MM.1S (cell line): ENCODE data around the gene OR2G3.

ENCODE experiments used
- DNase-seq: peaks from one replicate; pipeline ENCODE4 v3.0.0-alpha.2; 2015
- H2AFZ ChIP-seq: fragments of 300-600 bp; sonication (generic); 2 replicates; pipeline ENCODE4 v1.6.0; 2016; ENCODE audit warnings: antibody characterized with exemption, low read length
- H3F3A ChIP-seq: fragments of 300-600 bp; sonication (generic); 2 replicates; pipeline ENCODE4 v1.6.1; 2016; ENCODE audit warnings: mild to moderate bottlenecking, antibody characterized with exemption, low read length, moderate library complexity, mixed read lengths; ENCODE audit not compliant: insufficient read depth
- H3K27ac ChIP-seq: fragments of 300-600 bp; sonication (generic); 2 replicates; pipeline ENCODE4 v1.5.1; 2016; ENCODE audit warnings: mild to moderate bottlenecking, low read length
- H3K27me3 ChIP-seq: fragments of 300-600 bp; sonication (generic); replicated peaks from 2 replicates; pipeline ENCODE4 v1.6.0; 2016; ENCODE audit warnings: low read length; ENCODE audit not compliant: insufficient read depth
- H3K36me3 ChIP-seq: fragments of 300-600 bp; sonication (generic); replicated peaks from 2 replicates; pipeline ENCODE4 v1.6.1; 2016; ENCODE audit warnings: mild to moderate bottlenecking, low read length, mixed read lengths; ENCODE audit not compliant: insufficient read depth
- H3K4me1 ChIP-seq: fragments of 300-600 bp; sonication (generic); 2 replicates; pipeline ENCODE4 v1.6.1; 2016; ENCODE audit warnings: low read length, mixed read lengths
- H3K4me2 ChIP-seq: fragments of 300-600 bp; sonication (generic); 2 replicates; pipeline ENCODE4 v1.6.0; 2016; ENCODE audit warnings: low read depth, low read length
- H3K4me3 ChIP-seq: fragments of 300-600 bp; sonication (generic); 2 replicates; pipeline ENCODE4 v1.5.1; 2016; ENCODE audit warnings: low read length, mixed read lengths
- H3K79me2 ChIP-seq: fragments of 300-600 bp; sonication (generic); 2 replicates; pipeline ENCODE4 v1.6.1; 2016; ENCODE audit warnings: mixed run types, low read length, mixed read lengths
- H3K9ac ChIP-seq: fragments of 300-600 bp; sonication (generic); 2 replicates; pipeline ENCODE4 v1.6.1; 2016; ENCODE audit warnings: low read length, mixed read lengths
- H3K9me2 ChIP-seq: fragments of 300-600 bp; sonication (generic); replicated peaks from 2 replicates; pipeline ENCODE4 v1.6.1; 2016; ENCODE audit warnings: mild to moderate bottlenecking, low read length, mixed read lengths; ENCODE audit not compliant: insufficient read depth
- H3K9me3 ChIP-seq: fragments of 300-600 bp; sonication (generic); replicated peaks from 2 replicates; pipeline ENCODE4 v1.6.1; 2016; ENCODE audit warnings: mild to moderate bottlenecking, low read length, mixed read lengths; ENCODE audit not compliant: insufficient read depth
- H4K20me1 ChIP-seq: fragments of 300-600 bp; sonication (generic); 2 replicates; pipeline ENCODE4 v1.6.1; 2016; ENCODE audit warnings: mild to moderate bottlenecking, low read length, moderate library complexity, mixed read lengths; ENCODE audit not compliant: insufficient read depth
- CTCF ChIP-seq: fragments of 300-600 bp; sonication (generic); IDR thresholded peaks from 2 replicates; pipeline ENCODE4 v1.5.1; 2016; ENCODE audit warnings: antibody characterized with exemption, low read length, mixed read lengths
- EZH2 ChIP-seq: fragments of 300-600 bp; sonication (generic); optimal IDR thresholded peaks from 2 replicates; pipeline ENCODE3; 2017; ENCODE audit warnings: low read depth, mild to moderate bottlenecking, antibody characterized with exemption, low read length, mixed read lengths
- EZH2phosphoT487 ChIP-seq: fragments of 300-600 bp; sonication (generic); IDR thresholded peaks from 2 replicates; pipeline ENCODE4 v1.6.1; 2018; ENCODE audit warnings: antibody characterized with exemption, low read length

The OR2G3 gene

GRCh38 chr1:247638781-247639180 is 33.4 kb downstream of the OR2G3 start:
- DNase-seq = no peak
- no peaks in the 10 kb centered on the region for H4K20me1 ChIP-seq
- H2AFZ ChIP-seq = no peak overlapping the region
- no peaks in the 10 kb centered on the region for H3K9me3 ChIP-seq
- no peaks in the 10 kb centered on the region for H3K36me3 ChIP-seq
- H3K27ac ChIP-seq = no peak overlapping the region
- no peaks in the 10 kb centered on the region for H3F3A ChIP-seq
- no peaks in the 10 kb centered on the region for H3K27me3 ChIP-seq
- no peak for TF ChIP-seq EZH2
- no peak for TF ChIP-seq EZH2phosphoT487
- H3K79me2 ChIP-seq = no peaks in the 10 kb centered on the region
- H3K4me1 ChIP-seq = no peaks in the 10 kb centered on the region
- no peaks in the 10 kb centered on the region for H3K9me2 ChIP-seq
- no peak overlapping the region for H3K4me3 ChIP-seq
- no peak overlapping the region for H3K9ac ChIP-seq
- H3K4me2 ChIP-seq = no peak overlapping the region

GRCh38 chr1:247639381-247639981 is 34.1 kb downstream of the OR2G3 start:
- Histone ChIP-seq H3K27ac (no peak overlapping the region), H3K4me3 (no peak overlapping the region), H3F3A (no peaks in the 10 kb centered on the region), H3K9me3 (no peaks in the 10 kb centered on the region), H3K9ac (no peak overlapping the region), H4K20me1 (no peaks in the 10 kb centered on the region), H3K79me2 (no peaks in the 10 kb centered on the region), H2AFZ (no peak overlapping the region), H3K4me2 (no peak overlapping the region), H3K36me3 (no peaks in the 10 kb centered on the region), H3K27me3 (no peaks in the 10 kb centered on the region), H3K4me1 (no peaks in the 10 kb centered on the region), H3K9me2 (no peaks in the 10 kb centered on the region)
- DNase-seq = no peak
- TF ChIP-seq EZH2 (no peak), CTCF (no peak), EZH2phosphoT487 (no peak)

- Histone ChIP-seq H3K9me3 (no peaks in the 10 kb centered on the region), H4K20me1 (no peaks in the 10 kb centered on the region), H3K4me1 (no peaks in the 10 kb centered on the region), H3K4me2 (no peak overlapping the region), H2AFZ (no peak overlapping the region), H3K79me2 (no peaks in the 10 kb centered on the region), H3K9ac (no peak overlapping the region), H3K27me3 (no peaks in the 10 kb centered on the region), H3K36me3 (no peaks in the 10 kb centered on the region), H3K9me2 (no peaks in the 10 kb centered on the region), H3K4me3 (no peak overlapping the region), H3F3A (no peaks in the 10 kb centered on the region), H3K27ac (no peak overlapping the region)
- no peak for TF ChIP-seq EZH2
- no peak for TF ChIP-seq EZH2phosphoT487
- TF ChIP-seq CTCF = no peak
- DNase-seq = no peak
Observed at GRCh38 chr1:247642742-247643141, 37.4 kb downstream of the OR2G3 start.

- Histone ChIP-seq H4K20me1 (no peaks in the 10 kb centered on the region), H3K27ac (no peak overlapping the region), H3K9me3 (no peaks in the 10 kb centered on the region), H3K36me3 (no peaks in the 10 kb centered on the region), H3K4me3 (no peak overlapping the region), H2AFZ (no peak overlapping the region), H3K4me1 (no peaks in the 10 kb centered on the region), H3K9me2 (no peaks in the 10 kb centered on the region), H3K9ac (no peak overlapping the region), H3K4me2 (no peak overlapping the region), H3F3A (no peaks in the 10 kb centered on the region), H3K79me2 (no peaks in the 10 kb centered on the region), H3K27me3 (no peaks in the 10 kb centered on the region)
- TF ChIP-seq EZH2phosphoT487 = no peak
- TF ChIP-seq EZH2 = no peak
- TF ChIP-seq CTCF = no peak
- no peak for DNase-seq
Observed at GRCh38 chr1:247646867-247647266, 41.5 kb downstream of the OR2G3 start.
